Measurements from ENCODE around the gene HLA-DRA. TPM values are rescaled to one million over a fixed set of nuclear protein-coding genes. Genes with fewer than 3 reads are reported as not detected.

Gene HLA-DRA
- total RNA-seq, 1 donor from 2014 or later = 1,444 TPM

GRCh38 chr6:32442243-32442667, 2.6 kb downstream of the HLA-DRA start:
- Histone ChIP-seq H3K27ac (no peak overlapping the region), H3K27me3 (no peaks in the 10 kb centered on the region), H3K4me1 (peaks cover 10% of the 10 kb centered on the region), H3K4me3 (peak overlapping the region; percentile 58), H3K9me3 (no peaks in the 10 kb centered on the region), H3K36me3 (peaks cover 24% of the 10 kb centered on the region)
- DNase-seq (no peak), ATAC-seq (no peak)
- TF ChIP-seq CTCF (IDR thresholded peaks at IDR 0.05) = no peak
- intact Hi-C loops (cut with DNase I) = no loop called here

DNA sequence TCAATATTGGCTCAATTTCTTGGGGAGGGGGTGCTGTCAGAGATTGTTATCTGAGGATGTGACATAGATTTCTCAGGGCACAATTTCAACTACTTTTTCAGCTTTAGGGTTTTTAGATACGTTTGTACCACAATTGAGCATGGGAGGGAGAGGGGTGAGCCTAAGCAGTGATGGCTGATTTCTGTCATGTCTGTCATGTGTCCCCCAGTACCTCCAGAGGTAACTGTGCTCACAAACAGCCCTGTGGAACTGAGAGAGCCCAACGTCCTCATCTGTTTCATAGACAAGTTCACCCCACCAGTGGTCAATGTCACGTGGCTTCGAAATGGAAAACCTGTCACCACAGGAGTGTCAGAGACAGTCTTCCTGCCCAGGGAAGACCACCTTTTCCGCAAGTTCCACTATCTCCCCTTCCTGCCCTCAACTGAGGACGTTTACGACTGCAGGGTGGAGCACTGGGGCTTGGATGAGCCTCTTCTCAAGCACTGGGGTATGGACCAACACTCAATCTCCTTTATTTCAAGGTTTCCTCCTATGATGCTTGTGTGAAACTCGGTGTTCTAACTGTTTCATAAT, 3.4 kb downstream of the HLA-DRA start:
- no peak for TF ChIP-seq CTCF (IDR thresholded peaks at IDR 0.05)
- Histone ChIP-seq H3K9me3 (no peaks in the 10 kb centered on the region), H3K27ac (no peak overlapping the region), H3K36me3 (peaks cover 24% of the 10 kb centered on the region), H3K27me3 (no peaks in the 10 kb centered on the region), H3K4me1 (peaks cover 5% of the 10 kb centered on the region), H3K4me3 (peak overlapping the region; percentile 58)
- intact Hi-C loops (cut with DNase I) = no loop called here
- ATAC-seq (no peak), DNase-seq (no peak)

DNA sequence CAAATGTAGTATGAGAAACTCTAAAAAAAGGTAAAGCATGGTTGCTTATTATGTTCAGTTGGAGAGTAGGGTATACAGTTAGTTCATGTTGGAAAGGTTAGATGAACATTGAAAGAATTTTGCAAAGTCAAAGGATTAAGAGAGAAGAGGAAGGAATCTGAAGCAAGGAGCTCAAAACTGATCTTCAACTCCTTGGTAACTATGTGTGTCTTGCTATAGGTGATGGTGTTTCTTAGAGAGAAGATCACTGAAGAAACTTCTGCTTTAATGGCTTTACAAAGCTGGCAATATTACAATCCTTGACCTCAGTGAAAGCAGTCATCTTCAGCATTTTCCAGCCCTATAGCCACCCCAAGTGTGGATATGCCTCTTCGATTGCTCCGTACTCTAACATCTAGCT, 4.7 kb downstream of the HLA-DRA start:
- no peak overlapping the region for H3K27ac ChIP-seq
- ATAC-seq (no peak), DNase-seq (no peak)
- H3K27me3 ChIP-seq = no peaks in the 10 kb centered on the region
- H3K4me1 ChIP-seq = peaks cover under 1% of the 10 kb centered on the region
- TF ChIP-seq CTCF (IDR thresholded peaks at IDR 0.05) = no peak
- H3K36me3 ChIP-seq = peaks cover 24% of the 10 kb centered on the region
- no peaks in the 10 kb centered on the region for H3K9me3 ChIP-seq
- intact Hi-C loops (cut with DNase I) = no loop called here
- H3K4me3 ChIP-seq = no peak overlapping the region

GRCh38 chr6:32445321-32445854, 5.7 kb downstream of the HLA-DRA start:
- H3K27ac ChIP-seq = no peak overlapping the region
- intact Hi-C loops (cut with DNase I) = no loop called here
- ATAC-seq (no peak), DNase-seq (no peak)
- H3K4me3 ChIP-seq = no peak overlapping the region
- no peaks in the 10 kb centered on the region for H3K9me3 ChIP-seq
- TF ChIP-seq CTCF (IDR thresholded peaks at IDR 0.05) = no peak
- no peaks in the 10 kb centered on the region for H3K4me1 ChIP-seq
- H3K36me3 ChIP-seq = peaks cover 24% of the 10 kb centered on the region
- no peaks in the 10 kb centered on the region for H3K27me3 ChIP-seq

- TF ChIP-seq CTCF (IDR thresholded peaks at IDR 0.05) = no peak
- Histone ChIP-seq H3K4me1 (no peaks in the 10 kb centered on the region), H3K27ac (no peak overlapping the region), H3K9me3 (no peaks in the 10 kb centered on the region), H3K36me3 (peaks cover 17% of the 10 kb centered on the region), H3K4me3 (no peak overlapping the region), H3K27me3 (no peaks in the 10 kb centered on the region)
- intact Hi-C loops (cut with DNase I) = no loop called here
- ATAC-seq (no peak), DNase-seq (no peak)
Measured at GRCh38 chr6:32447932-32448331, 8.2 kb downstream of the HLA-DRA start.

Data from upper lobe of right lung (tissue), 1 donor.